Measurements from ENCODE around the gene MSMB. TPM values are rescaled to one million over a fixed set of nuclear protein-coding genes. Genes with fewer than 3 reads are reported as not detected.

Gene MSMB
- polyA plus RNA-seq, 1 of the 3 experiments (the other 2 are of a cell fraction): not detected

DNA sequence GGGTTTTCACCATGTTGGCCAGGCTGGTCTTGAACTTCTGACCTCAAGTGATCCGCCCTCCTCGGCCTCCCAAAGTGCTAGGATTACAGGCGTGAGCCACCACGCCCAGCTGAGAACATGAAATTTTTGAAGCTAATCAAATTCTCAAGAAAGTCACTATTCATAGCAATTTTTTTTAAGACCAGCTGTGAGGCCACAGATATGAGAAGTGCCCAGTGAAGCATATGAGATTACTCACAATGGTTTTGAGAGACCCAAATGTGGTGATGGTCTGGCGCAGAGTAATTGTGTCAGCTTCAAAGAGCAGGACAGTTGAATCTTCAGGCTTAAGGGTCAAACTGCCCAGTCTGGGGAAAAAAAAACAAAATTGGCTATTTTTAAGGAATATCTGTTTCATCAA lies 31.9 kb downstream of the MSMB start:
- Histone ChIP-seq H3K4me1 (ENCODE audit: control insufficient read depth in 1 of 2, insufficient read depth in 2 of 2, low read depth in 1 of 2, low read length in 1 of 2) (peaks cover 0 to 14% of the 10 kb centered on the region in 2 experiments; a peak in 2 of 4 replicates), H4K20me1 (ENCODE audit: insufficient read depth) (peaks cover 16% of the 10 kb centered on the region), H3K4me2 (no peak overlapping the region), H3K9me2 (no peaks in the 10 kb centered on the region), H3K9ac (no peak overlapping the region), H2AFZ (ENCODE audit: low read depth) (no peak overlapping the region), H3K36me3 (replicated peaks in 1 of 2; ENCODE audit: control insufficient read depth in 1 of 2, insufficient read depth in 2 of 2, low read length in 1 of 2) (peaks cover 53 to 62% of the 10 kb centered on the region in 2 experiments), H3K27ac (ENCODE audit: low read depth in 2 of 2, low read length in 1 of 2) (no peak overlapping the region), H3K4me3 (ENCODE audit: low read depth in 2 of 2, low read length in 1 of 2) (no peak overlapping the region), H3K27me3 (ENCODE audit: insufficient read depth) (no peaks in the 10 kb centered on the region), H3K79me2 (ENCODE audit: insufficient read depth) (peaks cover 48% of the 10 kb centered on the region), H3F3A (replicated peaks; ENCODE audit: insufficient read depth) (peaks cover 9% of the 10 kb centered on the region), H3K9me3 (no peaks in the 10 kb centered on the region)
- ChIA-PET POLR2A (interaction anchor here (0.8 kb wide), 1 partner anchor 17 kb away, joined by 4 read pairs; no protein-coding TSS in a partner anchor), CTCF (no interaction called here)
- DNase-seq: no peak
- no peak for TF ChIP-seq RAD21 (IDR thresholded peaks at IDR 0.05; ENCODE audit: low read length)
- no peak for TF ChIP-seq YY1 (IDR thresholded peaks at IDR 0.05; ENCODE audit: low read depth)
- TF ChIP-seq, protein P1, sequence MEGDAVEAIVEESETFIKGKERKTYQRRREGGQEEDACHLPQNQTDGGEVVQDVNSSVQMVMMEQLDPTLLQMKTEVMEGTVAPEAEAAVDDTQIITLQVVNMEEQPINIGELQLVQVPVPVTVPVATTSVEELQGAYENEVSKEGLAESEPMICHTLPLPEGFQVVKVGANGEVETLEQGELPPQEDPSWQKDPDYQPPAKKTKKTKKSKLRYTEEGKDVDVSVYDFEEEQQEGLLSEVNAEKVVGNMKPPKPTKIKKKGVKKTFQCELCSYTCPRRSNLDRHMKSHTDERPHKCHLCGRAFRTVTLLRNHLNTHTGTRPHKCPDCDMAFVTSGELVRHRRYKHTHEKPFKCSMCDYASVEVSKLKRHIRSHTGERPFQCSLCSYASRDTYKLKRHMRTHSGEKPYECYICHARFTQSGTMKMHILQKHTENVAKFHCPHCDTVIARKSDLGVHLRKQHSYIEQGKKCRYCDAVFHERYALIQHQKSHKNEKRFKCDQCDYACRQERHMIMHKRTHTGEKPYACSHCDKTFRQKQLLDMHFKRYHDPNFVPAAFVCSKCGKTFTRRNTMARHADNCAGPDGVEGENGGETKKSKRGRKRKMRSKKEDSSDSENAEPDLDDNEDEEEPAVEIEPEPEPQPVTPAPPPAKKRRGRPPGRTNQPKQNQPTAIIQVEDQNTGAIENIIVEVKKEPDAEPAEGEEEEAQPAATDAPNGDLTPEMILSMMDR (IDR thresholded peaks at IDR 0.05): no peak
- WGBS (ENCODE audit: low lambda C conversion rate): 95% methylated on average over 5 of the region's 5 CpGs

DNA sequence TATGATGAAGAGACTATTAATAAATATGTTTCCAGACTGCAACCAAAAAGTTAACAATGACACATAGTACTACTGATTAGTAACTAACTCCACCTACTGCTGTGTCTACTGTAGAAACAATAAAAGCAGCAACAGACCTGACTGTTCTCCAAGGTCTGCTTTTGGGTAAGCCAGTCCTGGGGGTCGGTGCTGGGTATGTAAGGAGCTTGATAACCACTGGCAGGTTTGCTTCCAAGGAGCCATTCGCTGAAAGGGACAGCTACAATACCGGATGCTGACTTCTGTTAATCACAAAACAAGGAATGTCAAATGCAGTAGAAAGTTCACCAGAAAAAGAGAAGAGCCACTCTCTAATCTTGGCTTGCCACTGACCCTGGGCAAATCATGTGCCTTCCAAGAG lies 33.3 kb downstream of the MSMB start:
- DNase-seq: no peak
- Histone ChIP-seq H3K27ac (ENCODE audit: low read depth in 2 of 2, low read length in 1 of 2) (no peak overlapping the region), H3K9me2 (no peaks in the 10 kb centered on the region), H3K4me1 (ENCODE audit: control insufficient read depth in 1 of 2, insufficient read depth in 2 of 2, low read depth in 1 of 2, low read length in 1 of 2) (peaks cover 0 to under 1% of the 10 kb centered on the region in 2 experiments; a peak in 1 of 4 replicates), H3K27me3 (ENCODE audit: insufficient read depth) (no peaks in the 10 kb centered on the region), H3F3A (replicated peaks; ENCODE audit: insufficient read depth) (peaks cover 13% of the 10 kb centered on the region), H3K4me3 (ENCODE audit: low read depth in 2 of 2, low read length in 1 of 2) (no peak overlapping the region), H4K20me1 (ENCODE audit: insufficient read depth) (peaks cover 2% of the 10 kb centered on the region; the same call in 1 of the 2 replicates), H2AFZ (ENCODE audit: low read depth) (no peak overlapping the region), H3K79me2 (ENCODE audit: insufficient read depth) (peaks cover 33% of the 10 kb centered on the region), H3K36me3 (replicated peaks in 1 of 2; ENCODE audit: control insufficient read depth in 1 of 2, insufficient read depth in 2 of 2, low read length in 1 of 2) (peaks cover 65 to 76% of the 10 kb centered on the region in 2 experiments), H3K9ac (no peak overlapping the region), H3K4me2 (no peak overlapping the region), H3K9me3 (no peaks in the 10 kb centered on the region)
- ChIA-PET POLR2A (no interaction called here), CTCF (interaction anchor here (1.0 kb wide), 1 partner anchor 14 kb away, joined by 4 read pairs; no protein-coding TSS in a partner anchor)
- WGBS (ENCODE audit: low lambda C conversion rate): 98% methylated on average over 3 of the region's 3 CpGs
- TF ChIP-seq TCF12 (IDR thresholded peaks at IDR 0.05) (no peak), EP300 (IDR thresholded peaks at IDR 0.05; ENCODE audit: borderline replicate concordance in 1 of 2, low read depth in 1 of 2, low read length in 1 of 2) (no peak), EZH2phosphoT487 (IDR thresholded peaks at IDR 0.05; ENCODE audit: borderline replicate concordance, low read depth) (no peak), TEAD4 (IDR thresholded peaks at IDR 0.05; ENCODE audit: borderline replicate concordance, insufficient read depth) (no peak), FOXJ3 (CRISPR knock-in tag; IDR thresholded peaks at IDR 0.05) (no peak), ELF1 (IDR thresholded peaks at IDR 0.05) (no peak), FOSL2 (IDR thresholded peaks at IDR 0.05; ENCODE audit: borderline replicate concordance, low read depth) (no peak), MEF2A (IDR thresholded peaks at IDR 0.05; ENCODE audit: borderline replicate concordance, low read depth) (no peak), RAD21 (IDR thresholded peaks at IDR 0.05; ENCODE audit: low read length) (no peak), RCOR1 (IDR thresholded peaks at IDR 0.05; ENCODE audit: low read length) (no peak), GABPA (IDR thresholded peaks at IDR 0.05; ENCODE audit: low read depth) (no peak), POLR2AphosphoS5 (IDR thresholded peaks at IDR 0.05; ENCODE audit: low read depth, low read length) (no peak), NRF1 (IDR thresholded peaks at IDR 0.05; ENCODE audit: low read depth, low read length) (no peak), SIN3A (IDR thresholded peaks at IDR 0.05; ENCODE audit: borderline replicate concordance, low read depth, low read length) (no peak)
- TF ChIP-seq, protein P1 (IDR thresholded peaks at IDR 0.05): no peak
- TF ChIP-seq, protein P2, sequence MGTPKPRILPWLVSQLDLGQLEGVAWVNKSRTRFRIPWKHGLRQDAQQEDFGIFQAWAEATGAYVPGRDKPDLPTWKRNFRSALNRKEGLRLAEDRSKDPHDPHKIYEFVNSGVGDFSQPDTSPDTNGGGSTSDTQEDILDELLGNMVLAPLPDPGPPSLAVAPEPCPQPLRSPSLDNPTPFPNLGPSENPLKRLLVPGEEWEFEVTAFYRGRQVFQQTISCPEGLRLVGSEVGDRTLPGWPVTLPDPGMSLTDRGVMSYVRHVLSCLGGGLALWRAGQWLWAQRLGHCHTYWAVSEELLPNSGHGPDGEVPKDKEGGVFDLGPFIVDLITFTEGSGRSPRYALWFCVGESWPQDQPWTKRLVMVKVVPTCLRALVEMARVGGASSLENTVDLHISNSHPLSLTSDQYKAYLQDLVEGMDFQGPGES (IDR thresholded peaks at IDR 0.05; ENCODE audit: low read depth, low read length): no peak
- TF ChIP-seq, protein P3, sequence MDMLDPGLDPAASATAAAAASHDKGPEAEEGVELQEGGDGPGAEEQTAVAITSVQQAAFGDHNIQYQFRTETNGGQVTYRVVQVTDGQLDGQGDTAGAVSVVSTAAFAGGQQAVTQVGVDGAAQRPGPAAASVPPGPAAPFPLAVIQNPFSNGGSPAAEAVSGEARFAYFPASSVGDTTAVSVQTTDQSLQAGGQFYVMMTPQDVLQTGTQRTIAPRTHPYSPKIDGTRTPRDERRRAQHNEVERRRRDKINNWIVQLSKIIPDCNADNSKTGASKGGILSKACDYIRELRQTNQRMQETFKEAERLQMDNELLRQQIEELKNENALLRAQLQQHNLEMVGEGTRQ (IDR thresholded peaks at IDR 0.05; ENCODE audit: borderline replicate concordance, low read depth, low read length): no peak
